ENCODE measurements around the gene HSPA2.
A peak's percentile ranks its signal among the peaks of the same experiment; 100 is the strongest.

HSPA2 gene

GRCh38 chr14:64540208-64541202 lies at the start of gene HSPA2:
TSS of gene HSPA2 (plus strand) at chr14:64540741. CDS start at chr14:64540850, 109 bp downstream.
- DNase-seq = peak; percentile 49

- no peak for DNase-seq
Observed at GRCh38 chr14:64491637-64492036, 48.9 kb upstream of the HSPA2 start.

- no peak for DNase-seq
Observed at GRCh38 chr14:64493455-64493854, 47.1 kb upstream of the HSPA2 start.

- no peak for DNase-seq
Observed at GRCh38 chr14:64495252-64495651, 45.3 kb upstream of the HSPA2 start.

- DNase-seq = no peak
Observed at GRCh38 chr14:64496764-64497163, 43.8 kb upstream of the HSPA2 start.

GRCh38 chr14:64500088-64500487 lies 40.5 kb upstream of the HSPA2 start:
- DNase-seq = no peak

- no peak for DNase-seq
Observed at GRCh38 chr14:64501411-64502171, 39.0 kb upstream of the HSPA2 start.

- DNase-seq = no peak
Observed at GRCh38 chr14:64502456-64502855, 38.1 kb upstream of the HSPA2 start.

GRCh38 chr14:64502887-64503433 lies 37.6 kb upstream of the HSPA2 start:
- no peak for DNase-seq

GRCh38 chr14:64503434-64504309 lies 36.9 kb upstream of the HSPA2 start, which contains the start of gene ZBTB25:
TSS of gene ZBTB25 (minus strand) at chr14:64503838. CDS start at chr14:64490533, 13,305 bp downstream.
- no peak for DNase-seq

- DNase-seq = no peak
Observed at GRCh38 chr14:64504310-64504896, 36.1 kb upstream of the HSPA2 start, which contains the start of gene ZBTB1. TSS of gene ZBTB1 (plus strand) at chr14:64504770. CDS start at chr14:64521505, 16,735 bp downstream.

- DNase-seq = no peak
Observed at GRCh38 chr14:64504897-64505794, 35.4 kb upstream of the HSPA2 start.

- DNase-seq = no peak
Observed at GRCh38 chr14:64506721-64507120, 33.8 kb upstream of the HSPA2 start.

GRCh38 chr14:64507376-64508156 lies 33.0 kb upstream of the HSPA2 start:
- DNase-seq = no peak

GRCh38 chr14:64508215-64508776 lies 32.2 kb upstream of the HSPA2 start:
- no peak for DNase-seq

GRCh38 chr14:64509036-64509435 lies 31.5 kb upstream of the HSPA2 start:
- DNase-seq = no peak

- no peak for DNase-seq
Observed at GRCh38 chr14:64510825-64511671, 29.5 kb upstream of the HSPA2 start.

GRCh38 chr14:64513271-64513670 lies 27.3 kb upstream of the HSPA2 start:
- DNase-seq = no peak

All from cortex of kidney (tissue), 1 donor.